HG03103 (cell line): ENCODE measurements around the gene VSTM2B.

ENCODE experiments used
- ATAC-seq: cut with Tn5 transposase; IDR thresholded peaks from one replicate; pipeline ENCODE4 v1.9.1; 2021; ENCODE audit warnings: low read depth; ENCODE audit not compliant: unreplicated experiment

The VSTM2B gene

GRCh38 chr19:29529646-29530539 lies 4.1 kb downstream of the VSTM2B start:
- no peak for ATAC-seq

GRCh38 chr19:29530540-29531457 lies 5.0 kb downstream of the VSTM2B start:
- ATAC-seq: no peak

- ATAC-seq: no peak
These were observed 5.7 kb downstream of the VSTM2B start for GRCh38 chr19:29531458-29532025.

- ATAC-seq: no peak
These were observed 6.3 kb downstream of the VSTM2B start for GRCh38 chr19:29532097-29532496.

- ATAC-seq: no peak
These were observed 7.2 kb downstream of the VSTM2B start for GRCh38 chr19:29532956-29533355.

- no peak for ATAC-seq
These were observed 8.1 kb downstream of the VSTM2B start for GRCh38 chr19:29533578-29534544.

GRCh38 chr19:29535214-29535831 lies 9.5 kb downstream of the VSTM2B start:
- ATAC-seq: no peak

GRCh38 chr19:29535984-29536508 lies 10.3 kb downstream of the VSTM2B start:
- no peak for ATAC-seq

GRCh38 chr19:29537181-29537580 lies 11.4 kb downstream of the VSTM2B start:
- ATAC-seq: no peak

GRCh38 chr19:29537601-29538000 lies 11.8 kb downstream of the VSTM2B start:
- ATAC-seq: no peak

GRCh38 chr19:29538146-29538545 lies 12.4 kb downstream of the VSTM2B start:
- no peak for ATAC-seq

GRCh38 chr19:29538651-29539050 lies 12.9 kb downstream of the VSTM2B start:
- ATAC-seq: no peak

GRCh38 chr19:29539131-29539530 lies 13.3 kb downstream of the VSTM2B start:
- ATAC-seq: no peak

- ATAC-seq: no peak
These were observed 13.9 kb downstream of the VSTM2B start for GRCh38 chr19:29539670-29540069.

- no peak for ATAC-seq
These were observed 14.3 kb downstream of the VSTM2B start for GRCh38 chr19:29540114-29540513.

GRCh38 chr19:29541473-29542253 lies 15.9 kb downstream of the VSTM2B start:
- ATAC-seq: no peak

- no peak for ATAC-seq
These were observed 16.5 kb downstream of the VSTM2B start for GRCh38 chr19:29542327-29542726.

- ATAC-seq: no peak
These were observed 17.0 kb downstream of the VSTM2B start for GRCh38 chr19:29542776-29543175.
